Bronchial epithelial cell (primary cell): ENCODE results near the gene GINS1. TPM values are rescaled to one million over a fixed set of nuclear protein-coding genes. Genes with fewer than 3 reads are reported as not detected.

ENCODE experiments used
- DNase-seq: peaks from one replicate; pipeline ENCODE4 v3.0.0-alpha.2; 2010; ENCODE audit warnings: low read depth
- FAIRE-seq: peaks from 2 replicates; lab custom pipeline; 2011; peaks lifted over from hg19 to GRCh38; lab: Jason Lieb, UNC
- H3K27me3 ChIP-seq: 2 replicates; pipeline ENCODE4 v1.5.1; 2011; ENCODE audit warnings: low read length; ENCODE audit not compliant: control insufficient read depth, insufficient read depth
- H3K36me3 ChIP-seq: 2 replicates; pipeline ENCODE4 v1.5.1; 2011; ENCODE audit warnings: low read length; ENCODE audit not compliant: control insufficient read depth, insufficient read depth
- H3K4me3 ChIP-seq: 2 replicates; pipeline ENCODE4 v1.5.1; 2011; ENCODE audit warnings: mild to moderate bottlenecking, low read depth, low read length, control low read depth
- total RNA-seq: library from RNA; depleted of rRNA; stranded (reverse); fragments of >200 nt; gene quantifications from 2 replicates; pipeline ENCODE4 v1.2.1, GENCODE V29; 2014
- TF ChIP-seq, protein P1 (sequence below): IDR thresholded peaks from 2 replicates; pipeline ENCODE4 v1.5.1; 2011; ENCODE audit warnings: mild to moderate bottlenecking, moderate library complexity, low read length, control low read depth, inconsistent platforms; ENCODE audit not compliant: insufficient read depth, severe bottlenecking

Gene GINS1
- total RNA-seq, 1 donor from 2014 or later, result 1.1 TPM

DNA sequence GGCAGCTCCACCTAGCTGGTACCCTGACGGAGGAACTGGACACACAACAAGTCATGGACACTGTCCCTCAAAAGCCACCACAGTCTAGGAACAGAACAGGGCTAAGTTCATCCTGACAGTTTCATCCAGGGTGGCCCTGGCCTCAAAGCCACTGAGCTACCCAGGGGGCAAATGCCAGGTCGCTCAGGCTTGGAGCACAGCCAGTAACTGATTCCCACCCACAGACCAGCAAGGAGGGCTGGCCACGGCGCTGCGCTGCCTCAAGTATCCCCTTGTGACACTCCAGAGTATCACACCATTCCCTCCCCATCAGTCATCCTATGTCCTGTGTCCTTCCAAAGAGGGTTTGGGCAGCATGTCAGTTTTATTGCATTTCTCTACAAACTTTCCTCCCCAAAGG lies 72.2 kb downstream of the GINS1 start:
- TF ChIP-seq, protein P1, sequence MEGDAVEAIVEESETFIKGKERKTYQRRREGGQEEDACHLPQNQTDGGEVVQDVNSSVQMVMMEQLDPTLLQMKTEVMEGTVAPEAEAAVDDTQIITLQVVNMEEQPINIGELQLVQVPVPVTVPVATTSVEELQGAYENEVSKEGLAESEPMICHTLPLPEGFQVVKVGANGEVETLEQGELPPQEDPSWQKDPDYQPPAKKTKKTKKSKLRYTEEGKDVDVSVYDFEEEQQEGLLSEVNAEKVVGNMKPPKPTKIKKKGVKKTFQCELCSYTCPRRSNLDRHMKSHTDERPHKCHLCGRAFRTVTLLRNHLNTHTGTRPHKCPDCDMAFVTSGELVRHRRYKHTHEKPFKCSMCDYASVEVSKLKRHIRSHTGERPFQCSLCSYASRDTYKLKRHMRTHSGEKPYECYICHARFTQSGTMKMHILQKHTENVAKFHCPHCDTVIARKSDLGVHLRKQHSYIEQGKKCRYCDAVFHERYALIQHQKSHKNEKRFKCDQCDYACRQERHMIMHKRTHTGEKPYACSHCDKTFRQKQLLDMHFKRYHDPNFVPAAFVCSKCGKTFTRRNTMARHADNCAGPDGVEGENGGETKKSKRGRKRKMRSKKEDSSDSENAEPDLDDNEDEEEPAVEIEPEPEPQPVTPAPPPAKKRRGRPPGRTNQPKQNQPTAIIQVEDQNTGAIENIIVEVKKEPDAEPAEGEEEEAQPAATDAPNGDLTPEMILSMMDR, result no peak
- Histone ChIP-seq H3K4me3 (no peak overlapping the region), H3K36me3 (no peaks in the 10 kb centered on the region), H3K27me3 (no peaks in the 10 kb centered on the region)
- DNase-seq, result no peak
- FAIRE-seq, result no peak

DNA sequence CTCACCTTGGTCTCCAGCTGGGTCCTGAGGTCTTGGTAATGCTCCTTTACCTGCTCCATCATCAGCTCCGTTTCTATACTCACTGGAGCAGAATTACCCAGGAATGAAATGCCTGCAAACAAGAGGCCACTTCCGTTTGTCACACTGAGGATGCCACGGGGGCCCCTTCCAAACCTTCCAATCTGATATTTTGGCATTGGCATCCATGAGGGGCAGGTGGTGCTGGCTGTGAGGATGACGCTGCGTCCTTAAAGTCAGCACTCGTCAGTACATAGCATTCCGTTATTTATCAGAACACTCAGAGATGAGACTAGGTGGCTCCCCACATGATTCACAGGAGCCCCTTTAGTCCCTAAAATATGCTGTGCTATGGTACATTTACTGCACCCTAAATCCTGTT lies 72.7 kb downstream of the GINS1 start:
- no peak for FAIRE-seq
- H3K27me3 ChIP-seq, result no peaks in the 10 kb centered on the region
- TF ChIP-seq, protein P1, result no peak
- no peak overlapping the region for H3K4me3 ChIP-seq
- DNase-seq, result no peak
- no peaks in the 10 kb centered on the region for H3K36me3 ChIP-seq

DNA sequence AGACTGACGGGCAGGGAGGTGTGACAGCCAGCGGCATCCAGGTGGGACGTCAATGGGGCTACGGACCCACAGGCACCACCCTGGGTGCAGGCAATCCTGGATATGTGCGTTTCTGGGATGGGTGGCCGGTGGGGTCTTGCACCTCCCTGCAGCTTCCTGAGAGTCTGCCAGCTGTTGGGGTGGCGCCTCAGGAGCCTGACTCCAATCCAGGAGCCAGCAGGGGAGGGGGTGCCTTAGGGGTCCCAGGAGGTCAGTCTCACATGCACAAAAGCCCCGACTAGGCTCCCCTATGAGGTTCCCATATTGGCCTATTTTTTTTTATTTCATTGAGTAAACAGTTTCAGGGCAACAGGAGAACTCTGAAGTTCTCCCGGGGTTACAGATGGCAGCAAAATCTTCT lies 73.3 kb downstream of the GINS1 start:
- no peak for DNase-seq
- H3K27me3 ChIP-seq, result no peaks in the 10 kb centered on the region
- H3K36me3 ChIP-seq, result no peaks in the 10 kb centered on the region
- TF ChIP-seq, protein P1, result no peak
- FAIRE-seq, result no peak
- H3K4me3 ChIP-seq, result no peak overlapping the region

DNA sequence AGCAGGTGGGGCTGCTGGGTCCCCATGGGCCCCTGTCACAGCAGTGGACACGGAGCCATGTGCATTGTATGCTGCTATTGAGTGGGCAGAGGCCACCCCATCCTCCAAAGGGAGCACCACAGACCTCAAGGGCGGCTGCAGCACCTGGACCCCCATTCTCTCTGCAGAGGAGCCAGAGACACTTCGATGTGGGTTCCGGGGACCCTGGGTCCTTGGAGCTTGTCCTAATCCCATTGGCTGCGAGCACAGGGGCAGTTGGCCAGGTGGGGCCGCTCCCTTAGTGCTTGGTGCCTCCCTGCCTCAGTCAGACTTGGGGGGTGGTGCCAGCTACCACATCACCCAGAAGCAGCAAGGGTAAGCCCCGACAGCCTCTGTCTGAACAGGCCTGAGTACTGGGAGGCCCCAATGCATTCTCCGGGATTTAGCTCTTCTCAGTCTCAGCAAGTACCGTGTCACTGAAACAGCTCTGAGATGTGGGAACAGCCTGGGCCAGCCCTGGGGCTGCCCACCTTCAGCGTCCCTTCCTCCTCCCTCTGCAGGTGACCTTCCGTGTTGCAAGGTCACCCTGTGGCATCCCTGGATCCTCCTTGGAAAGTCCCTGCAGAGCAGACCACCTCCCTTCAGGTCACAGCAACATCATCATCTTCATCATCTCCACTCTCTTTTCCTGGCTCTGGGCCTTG lies 73.9 kb downstream of the GINS1 start:
- H3K27me3 ChIP-seq, result no peaks in the 10 kb centered on the region
- H3K36me3 ChIP-seq, result no peaks in the 10 kb centered on the region
- no peak overlapping the region for H3K4me3 ChIP-seq
- FAIRE-seq (no peak), DNase-seq (no peak)
- TF ChIP-seq, protein P1, result no peak

DNA sequence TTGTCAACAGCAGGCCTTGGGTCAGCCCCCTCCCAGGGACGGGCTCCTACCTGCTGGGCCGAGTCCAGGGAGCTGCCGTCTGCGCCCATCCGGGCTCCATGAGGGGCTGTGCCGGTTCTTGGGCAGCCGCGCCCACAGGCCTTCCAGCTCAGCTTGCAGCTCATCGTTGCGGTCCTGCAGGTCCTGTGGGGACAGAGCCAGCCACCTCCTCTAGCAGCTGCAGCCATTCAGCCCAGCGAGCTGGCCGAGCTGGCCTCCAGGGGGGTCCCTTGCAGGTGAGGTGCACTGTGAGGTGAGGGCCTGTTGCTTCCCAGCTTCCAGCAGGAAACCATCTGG lies 74.4 kb downstream of the GINS1 start:
- Histone ChIP-seq H3K4me3 (no peak overlapping the region), H3K27me3 (no peaks in the 10 kb centered on the region), H3K36me3 (no peaks in the 10 kb centered on the region)
- FAIRE-seq, result no peak
- no peak for DNase-seq
- TF ChIP-seq, protein P1, result no peak
